Measurements from ENCODE around the gene C16orf78.

Gene C16orf78

DNA sequence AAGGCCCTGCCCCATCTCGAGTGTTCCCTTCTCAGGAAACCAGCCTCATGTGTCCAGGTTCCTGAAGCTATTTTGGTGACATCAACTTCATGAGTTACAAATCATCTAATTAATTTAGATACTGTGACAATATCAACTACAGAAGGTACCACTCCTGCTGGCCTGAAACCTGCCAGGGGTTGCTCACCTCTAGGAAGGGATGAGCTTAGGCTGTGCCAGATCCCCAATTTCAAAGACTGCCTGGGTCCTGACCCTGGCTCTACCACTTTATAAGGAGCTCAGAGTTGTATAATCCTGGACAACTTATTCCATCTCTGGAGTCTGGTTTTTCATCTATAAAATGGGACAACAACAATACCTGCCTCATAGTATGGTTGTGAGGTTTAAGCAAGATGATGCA lies 5.2 kb downstream of the C16orf78 start:
- H3K4me3 ChIP-seq (replicated peaks; ENCODE audit: low read depth, low read length): no peak overlapping the region
- DNase-seq (ENCODE audit: low read depth): no peak
- TF ChIP-seq, protein P1, sequence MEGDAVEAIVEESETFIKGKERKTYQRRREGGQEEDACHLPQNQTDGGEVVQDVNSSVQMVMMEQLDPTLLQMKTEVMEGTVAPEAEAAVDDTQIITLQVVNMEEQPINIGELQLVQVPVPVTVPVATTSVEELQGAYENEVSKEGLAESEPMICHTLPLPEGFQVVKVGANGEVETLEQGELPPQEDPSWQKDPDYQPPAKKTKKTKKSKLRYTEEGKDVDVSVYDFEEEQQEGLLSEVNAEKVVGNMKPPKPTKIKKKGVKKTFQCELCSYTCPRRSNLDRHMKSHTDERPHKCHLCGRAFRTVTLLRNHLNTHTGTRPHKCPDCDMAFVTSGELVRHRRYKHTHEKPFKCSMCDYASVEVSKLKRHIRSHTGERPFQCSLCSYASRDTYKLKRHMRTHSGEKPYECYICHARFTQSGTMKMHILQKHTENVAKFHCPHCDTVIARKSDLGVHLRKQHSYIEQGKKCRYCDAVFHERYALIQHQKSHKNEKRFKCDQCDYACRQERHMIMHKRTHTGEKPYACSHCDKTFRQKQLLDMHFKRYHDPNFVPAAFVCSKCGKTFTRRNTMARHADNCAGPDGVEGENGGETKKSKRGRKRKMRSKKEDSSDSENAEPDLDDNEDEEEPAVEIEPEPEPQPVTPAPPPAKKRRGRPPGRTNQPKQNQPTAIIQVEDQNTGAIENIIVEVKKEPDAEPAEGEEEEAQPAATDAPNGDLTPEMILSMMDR (IDR thresholded peaks at IDR 0.05; ENCODE audit: low read length, missing control alignments): no peak

DNA sequence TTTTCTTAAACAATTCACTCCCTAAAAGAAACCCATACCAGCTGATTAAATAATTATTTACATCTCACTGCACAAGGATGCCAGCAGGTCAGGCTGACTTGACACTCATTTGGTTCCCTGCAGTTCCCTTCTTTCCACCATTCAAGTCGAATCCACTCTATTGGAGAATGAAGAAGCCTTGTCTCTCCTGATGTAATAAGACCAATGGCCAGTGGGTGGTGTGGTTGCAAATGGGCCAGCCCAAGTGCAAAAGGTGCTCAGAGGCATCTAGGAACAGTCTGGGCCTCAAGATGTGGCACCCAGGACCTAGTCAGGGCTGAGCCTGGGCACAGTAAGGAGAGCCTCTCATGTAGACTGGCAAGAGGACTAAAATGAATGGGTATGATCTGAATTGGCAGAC lies 9.3 kb downstream of the C16orf78 start:
- TF ChIP-seq, protein P1 (IDR thresholded peaks at IDR 0.05; ENCODE audit: low read length, missing control alignments): no peak
- no peak overlapping the region for H3K4me3 ChIP-seq (replicated peaks; ENCODE audit: low read depth, low read length)
- no peak for DNase-seq (ENCODE audit: low read depth)

DNA sequence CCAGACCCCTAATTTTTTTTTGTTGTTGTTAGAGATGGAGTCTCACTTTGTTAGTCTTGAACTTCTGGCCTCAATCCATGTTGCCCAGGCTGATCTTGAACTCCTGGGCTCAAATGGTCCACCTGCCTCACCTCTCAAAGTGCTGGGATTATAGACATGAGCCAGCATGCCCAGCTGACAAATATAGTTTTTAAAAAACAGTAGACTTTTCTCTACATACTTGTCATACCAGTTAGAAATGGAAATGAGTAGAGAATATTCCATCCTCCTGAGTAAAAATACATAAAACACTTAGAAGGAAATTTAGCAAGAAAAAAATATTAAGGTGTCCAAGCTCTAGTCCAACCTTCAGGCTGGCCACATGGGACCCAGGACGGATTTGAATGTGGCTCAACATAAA lies 21.4 kb downstream of the C16orf78 start:
- no peak for DNase-seq (ENCODE audit: low read depth)
- H3K4me3 ChIP-seq (replicated peaks; ENCODE audit: low read depth, low read length): no peak overlapping the region
- TF ChIP-seq, protein P1 (IDR thresholded peaks at IDR 0.05; ENCODE audit: low read length, missing control alignments): no peak

DNA sequence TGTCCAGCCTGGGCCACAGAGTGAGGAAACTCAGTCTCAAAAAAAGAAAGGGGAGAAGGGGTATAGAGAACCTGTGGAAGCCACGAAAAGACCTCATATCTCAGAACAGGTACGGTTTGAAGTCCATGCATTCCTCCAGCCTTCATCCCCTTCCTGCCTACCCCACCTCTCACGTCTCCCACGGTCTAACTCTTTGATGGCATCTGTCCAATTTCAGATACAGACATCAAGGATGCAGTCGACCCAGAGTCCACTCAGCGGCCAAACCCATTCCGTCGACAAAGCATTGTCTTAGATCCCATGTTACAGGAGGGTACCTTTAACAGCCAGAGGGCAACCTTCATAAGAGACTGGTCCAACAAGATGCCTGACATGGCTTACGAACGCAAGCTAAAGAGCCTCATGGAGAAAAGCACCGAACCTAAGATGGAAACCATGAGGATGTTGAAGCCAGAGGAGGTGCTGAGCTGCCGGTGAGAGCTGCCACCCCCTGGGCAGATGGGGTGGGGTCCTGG lies 22.7 kb downstream of the C16orf78 start:
- TF ChIP-seq, protein P1 (IDR thresholded peaks at IDR 0.05; ENCODE audit: low read length, missing control alignments): no peak
- no peak overlapping the region for H3K4me3 ChIP-seq (replicated peaks; ENCODE audit: low read depth, low read length)
- no peak for DNase-seq (ENCODE audit: low read depth)

DNA sequence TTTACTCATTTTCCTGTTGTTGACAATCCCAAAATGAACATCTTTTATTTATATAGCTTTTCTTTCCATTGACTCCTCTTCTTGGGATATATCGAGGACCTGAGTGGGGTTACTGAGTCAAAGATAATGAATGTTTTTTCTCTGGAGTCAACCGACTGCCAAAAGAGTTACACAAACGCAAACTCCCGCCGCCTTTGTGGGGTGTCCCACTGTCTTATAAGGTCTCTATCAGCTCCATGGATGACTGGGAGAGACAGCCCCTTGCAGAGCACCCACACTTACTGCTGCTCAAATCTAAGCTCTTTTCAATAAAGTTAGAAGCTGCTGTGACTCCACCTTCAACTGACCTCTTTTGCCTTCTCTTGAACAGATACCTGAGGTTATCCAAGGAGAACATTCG lies 25.2 kb downstream of the C16orf78 start:
- H3K4me3 ChIP-seq (replicated peaks; ENCODE audit: low read depth, low read length): no peak overlapping the region
- TF ChIP-seq, protein P1 (IDR thresholded peaks at IDR 0.05; ENCODE audit: low read length, missing control alignments): no peak
- DNase-seq (ENCODE audit: low read depth): no peak

DNA sequence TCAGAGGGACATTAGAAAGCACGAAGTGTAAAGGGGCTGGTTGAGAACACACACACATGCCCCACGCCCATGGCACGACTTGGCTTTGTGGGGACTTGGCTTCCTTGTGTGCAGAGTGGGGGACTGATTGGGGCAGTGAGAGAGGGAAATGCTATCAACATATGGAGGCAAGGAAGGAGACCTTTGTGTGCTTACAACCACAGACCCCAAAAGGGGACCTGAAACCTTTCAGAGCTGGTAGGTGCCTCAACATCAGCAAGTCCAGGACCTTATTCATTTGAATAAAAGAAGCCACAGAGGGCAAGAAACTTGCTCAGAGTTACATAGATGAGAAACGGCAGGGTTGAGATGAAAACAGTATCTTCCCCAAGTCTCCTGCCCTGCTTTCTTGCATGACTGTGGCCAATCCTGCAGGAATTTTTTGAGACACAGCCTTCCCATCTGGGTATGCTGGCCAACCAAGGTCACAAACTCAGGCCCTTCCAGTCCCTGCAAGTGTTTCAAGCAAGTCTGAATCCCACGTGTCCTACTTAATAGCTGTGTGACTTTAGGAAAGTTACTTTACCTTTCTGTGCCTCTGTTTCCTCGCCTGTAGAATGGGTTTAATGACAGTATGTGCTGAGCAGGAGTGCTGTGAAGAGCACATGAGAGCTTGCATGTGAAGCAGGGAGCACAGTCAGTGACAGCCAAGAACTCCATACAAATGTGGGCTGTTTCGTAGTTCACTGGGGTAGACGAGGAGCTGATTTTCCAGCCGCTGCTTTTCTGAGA lies 26.2 kb downstream of the C16orf78 start:
- TF ChIP-seq, protein P1 (IDR thresholded peaks at IDR 0.05; ENCODE audit: low read length, missing control alignments): no peak
- DNase-seq (ENCODE audit: low read depth): no peak
- no peak overlapping the region for H3K4me3 ChIP-seq (replicated peaks; ENCODE audit: low read depth, low read length)

DNA sequence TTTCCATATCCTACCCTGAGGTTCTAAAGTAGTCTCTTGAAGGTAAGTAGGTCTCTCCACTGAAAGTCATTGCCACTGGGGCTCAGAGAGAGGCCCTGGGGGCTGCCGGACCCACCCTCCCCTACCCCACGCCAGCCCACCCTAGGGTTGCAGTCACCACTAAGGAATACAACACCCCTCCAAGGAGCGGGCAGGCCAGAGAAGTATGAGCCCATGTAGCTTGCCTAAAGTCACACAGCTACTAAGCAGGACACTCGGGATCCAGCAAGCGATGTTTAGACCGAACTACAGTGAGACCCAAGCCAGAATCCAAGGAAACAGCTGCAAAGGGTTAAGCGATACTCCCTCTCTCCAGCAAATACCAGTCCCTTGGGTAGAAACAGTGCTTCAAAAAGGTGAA lies 27.0 kb downstream of the C16orf78 start:
- no peak for DNase-seq (ENCODE audit: low read depth)
- H3K4me3 ChIP-seq (replicated peaks; ENCODE audit: low read depth, low read length): no peak overlapping the region
- TF ChIP-seq, protein P1 (IDR thresholded peaks at IDR 0.05; ENCODE audit: low read length, missing control alignments): no peak
